WI38 (cell line): ENCODE measurements around the gene EWSR1.

Source experiments
- H3K4me3 ChIP-seq: 2 replicates; pipeline ENCODE4 v1.5.1; 2011; ENCODE audit warnings: low read depth, mild to moderate bottlenecking, control low read depth, low read length
- TF ChIP-seq, protein P1 (sequence below): IDR thresholded peaks from 2 replicates; pipeline ENCODE4 v1.5.1; 2012; ENCODE audit warnings: low read depth, mild to moderate bottlenecking, control low read depth, low read length

Gene EWSR1

DNA sequence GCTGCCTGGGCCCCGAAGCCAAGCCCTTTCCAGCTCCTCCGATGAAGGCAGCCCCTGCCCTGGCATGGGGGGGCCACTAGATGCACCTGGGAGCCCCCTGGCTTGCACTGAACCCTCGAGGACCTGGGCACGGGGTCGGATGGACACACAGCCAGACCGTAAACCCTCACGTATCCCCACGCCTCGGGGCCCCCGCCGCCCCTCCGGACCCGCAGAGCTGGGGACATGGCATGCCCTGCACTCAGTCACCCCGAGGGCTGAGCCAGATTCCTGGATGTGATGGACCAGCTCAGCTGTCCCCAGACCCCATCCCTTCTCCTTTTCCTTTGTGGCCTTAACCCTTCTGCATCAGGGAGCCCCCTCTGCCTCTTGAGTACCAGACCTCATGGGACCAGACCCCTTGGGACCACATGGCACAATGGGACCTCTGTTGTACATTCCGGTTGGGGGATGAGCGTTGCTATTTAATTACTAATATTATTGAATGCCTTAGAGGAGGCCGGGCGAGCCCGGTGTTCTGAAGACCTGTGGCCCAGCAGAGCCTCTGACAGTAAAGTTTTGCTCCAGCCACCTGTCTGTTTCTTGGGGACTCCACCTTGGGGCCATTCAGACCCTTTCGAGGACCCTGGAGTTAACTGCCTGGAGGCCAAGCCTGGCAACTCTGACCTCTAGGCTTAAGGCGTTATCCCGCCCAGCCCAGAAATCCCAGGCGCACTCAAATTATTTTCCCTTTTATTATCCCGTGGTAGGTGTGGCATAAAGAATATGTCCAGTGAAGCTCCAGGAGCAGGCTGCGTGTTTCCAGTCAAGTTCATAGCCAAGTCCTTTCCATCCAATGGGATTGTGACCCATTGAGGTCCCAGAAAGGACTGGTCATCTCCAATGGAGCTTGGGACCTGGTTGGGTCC is 44.4 kb downstream of the EWSR1 start:
- no peak overlapping the region for H3K4me3 ChIP-seq
- TF ChIP-seq, protein P1, sequence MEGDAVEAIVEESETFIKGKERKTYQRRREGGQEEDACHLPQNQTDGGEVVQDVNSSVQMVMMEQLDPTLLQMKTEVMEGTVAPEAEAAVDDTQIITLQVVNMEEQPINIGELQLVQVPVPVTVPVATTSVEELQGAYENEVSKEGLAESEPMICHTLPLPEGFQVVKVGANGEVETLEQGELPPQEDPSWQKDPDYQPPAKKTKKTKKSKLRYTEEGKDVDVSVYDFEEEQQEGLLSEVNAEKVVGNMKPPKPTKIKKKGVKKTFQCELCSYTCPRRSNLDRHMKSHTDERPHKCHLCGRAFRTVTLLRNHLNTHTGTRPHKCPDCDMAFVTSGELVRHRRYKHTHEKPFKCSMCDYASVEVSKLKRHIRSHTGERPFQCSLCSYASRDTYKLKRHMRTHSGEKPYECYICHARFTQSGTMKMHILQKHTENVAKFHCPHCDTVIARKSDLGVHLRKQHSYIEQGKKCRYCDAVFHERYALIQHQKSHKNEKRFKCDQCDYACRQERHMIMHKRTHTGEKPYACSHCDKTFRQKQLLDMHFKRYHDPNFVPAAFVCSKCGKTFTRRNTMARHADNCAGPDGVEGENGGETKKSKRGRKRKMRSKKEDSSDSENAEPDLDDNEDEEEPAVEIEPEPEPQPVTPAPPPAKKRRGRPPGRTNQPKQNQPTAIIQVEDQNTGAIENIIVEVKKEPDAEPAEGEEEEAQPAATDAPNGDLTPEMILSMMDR: no peak

DNA sequence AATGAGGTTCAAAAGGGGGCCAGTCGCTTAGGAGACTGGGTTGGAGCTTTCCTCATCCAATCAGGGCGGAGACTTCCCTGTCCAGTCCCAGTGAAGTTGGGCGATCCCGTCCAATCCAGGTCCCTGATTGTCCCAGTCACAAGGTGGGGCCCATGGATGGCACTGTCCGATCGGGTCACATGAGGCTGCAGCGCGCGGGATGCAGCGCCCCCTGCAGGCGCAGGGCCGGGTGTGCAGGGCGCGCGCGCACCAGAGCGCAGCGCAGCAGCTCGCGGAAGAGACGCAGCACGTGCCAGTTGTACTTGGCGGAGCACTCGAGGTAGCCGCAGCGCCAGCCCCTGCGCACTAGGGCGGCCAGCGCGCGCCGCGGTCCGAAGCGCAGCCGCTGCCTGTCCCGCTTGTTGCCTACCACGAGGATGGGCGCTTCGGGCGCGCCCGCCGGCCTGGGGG is 45.1 kb downstream of the EWSR1 start:
- H3K4me3 ChIP-seq: no peak overlapping the region
- TF ChIP-seq, protein P1: peak; percentile 38; the same call in 1 of the 2 replicates

DNA sequence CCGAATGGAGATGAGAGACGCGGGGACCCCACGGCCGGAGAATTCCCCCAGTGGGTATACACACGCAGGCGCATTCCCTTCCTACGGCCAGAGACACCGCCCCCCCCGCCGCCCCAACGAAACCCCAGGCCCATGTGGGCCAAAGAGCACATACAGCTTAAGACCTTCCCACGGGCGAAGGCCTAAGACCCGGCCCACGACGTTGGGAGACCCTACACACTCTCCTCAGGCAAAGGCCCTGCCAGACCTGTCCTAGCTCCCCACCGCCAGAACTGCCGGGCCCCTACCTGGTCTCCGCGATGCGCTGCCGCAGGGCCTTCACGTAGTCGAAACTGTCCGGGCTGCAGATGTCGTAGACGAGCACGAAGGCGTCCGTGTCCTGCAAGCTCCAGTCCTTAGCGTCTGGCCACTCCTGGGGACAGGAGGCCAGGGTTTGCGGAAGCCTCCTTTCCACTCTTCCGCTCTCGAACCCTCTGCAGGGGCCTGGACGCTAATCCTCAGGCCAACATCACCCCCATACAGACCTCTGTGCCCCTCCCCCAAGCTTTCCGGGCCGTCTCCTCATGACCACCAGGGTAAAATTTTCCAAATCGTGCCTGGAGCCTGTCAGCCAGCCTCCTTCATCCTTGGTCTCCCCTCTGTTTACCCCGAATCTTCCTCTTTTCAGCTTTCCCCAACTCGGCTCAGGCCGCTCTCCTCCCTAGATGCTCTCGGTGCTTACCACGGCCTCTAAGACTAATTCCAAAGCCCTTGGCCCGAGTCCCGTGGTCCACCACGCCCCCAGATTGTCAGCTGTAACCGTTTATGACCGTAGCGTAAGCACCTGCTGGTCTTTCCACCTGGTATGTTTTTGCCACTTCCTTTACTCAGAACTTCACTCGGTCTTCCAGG is 45.8 kb downstream of the EWSR1 start:
- no peak overlapping the region for H3K4me3 ChIP-seq
- TF ChIP-seq, protein P1: no peak

- TF ChIP-seq, protein P1: no peak
- H3K4me3 ChIP-seq: no peak overlapping the region
Measured at GRCh38 chr22:29314537-29315285, 46.6 kb downstream of the EWSR1 start.

DNA sequence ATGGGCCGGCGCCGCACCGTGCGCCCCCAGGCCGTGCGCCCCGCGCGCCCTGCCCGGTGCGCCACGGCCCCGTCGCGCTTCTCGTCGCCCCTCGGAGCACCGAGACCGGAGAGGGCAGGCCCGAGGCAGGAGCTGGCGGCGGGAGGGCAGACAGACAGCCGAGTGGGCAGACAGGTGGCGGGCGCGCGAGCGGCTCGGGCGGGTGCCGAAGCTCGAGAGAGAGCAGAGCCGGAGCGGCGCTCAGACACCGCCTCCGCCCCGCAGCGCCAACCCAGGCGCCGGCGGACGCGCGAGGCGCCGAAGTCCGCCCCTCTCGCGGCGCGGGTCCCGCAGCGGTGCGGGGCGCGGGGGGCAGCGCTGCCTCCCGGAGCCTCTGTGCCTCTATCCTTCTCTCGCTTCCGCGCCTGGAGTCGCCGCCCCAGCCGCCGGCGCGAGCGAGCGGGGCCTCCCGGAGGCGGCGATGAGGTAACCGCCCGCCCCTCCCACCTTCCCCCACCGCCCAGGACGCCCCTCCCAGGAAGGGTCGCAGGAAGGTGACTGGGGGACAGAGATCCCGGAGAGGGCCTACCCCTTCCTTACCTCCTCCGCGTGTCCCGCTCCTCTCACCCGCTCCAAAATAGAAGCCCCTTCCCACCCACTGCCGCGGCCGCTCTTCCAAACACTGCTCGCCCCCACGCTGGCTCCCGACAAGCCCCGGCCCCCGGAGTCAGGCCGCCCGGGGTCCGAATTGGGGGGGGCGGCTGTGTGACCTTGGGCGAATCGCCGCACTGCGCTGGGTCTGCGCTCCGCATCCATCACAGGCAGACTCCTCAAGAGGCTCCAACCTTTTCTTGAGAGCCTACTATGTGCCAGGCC is 47.4 kb downstream of the EWSR1 start, which contains the start of gene RASL10A:
Gene RASL10A, minus strand, starts transcription at position 412 of the 855 bp plus-strand sequence. CDS start 451 bp downstream, outside the sequence.
- H3K4me3 ChIP-seq: 0 out of 2 replicates have a peak within 1 kb of the TSS, but pooled peaks have one; percentile 22
- TF ChIP-seq, protein P1: no peak

DNA sequence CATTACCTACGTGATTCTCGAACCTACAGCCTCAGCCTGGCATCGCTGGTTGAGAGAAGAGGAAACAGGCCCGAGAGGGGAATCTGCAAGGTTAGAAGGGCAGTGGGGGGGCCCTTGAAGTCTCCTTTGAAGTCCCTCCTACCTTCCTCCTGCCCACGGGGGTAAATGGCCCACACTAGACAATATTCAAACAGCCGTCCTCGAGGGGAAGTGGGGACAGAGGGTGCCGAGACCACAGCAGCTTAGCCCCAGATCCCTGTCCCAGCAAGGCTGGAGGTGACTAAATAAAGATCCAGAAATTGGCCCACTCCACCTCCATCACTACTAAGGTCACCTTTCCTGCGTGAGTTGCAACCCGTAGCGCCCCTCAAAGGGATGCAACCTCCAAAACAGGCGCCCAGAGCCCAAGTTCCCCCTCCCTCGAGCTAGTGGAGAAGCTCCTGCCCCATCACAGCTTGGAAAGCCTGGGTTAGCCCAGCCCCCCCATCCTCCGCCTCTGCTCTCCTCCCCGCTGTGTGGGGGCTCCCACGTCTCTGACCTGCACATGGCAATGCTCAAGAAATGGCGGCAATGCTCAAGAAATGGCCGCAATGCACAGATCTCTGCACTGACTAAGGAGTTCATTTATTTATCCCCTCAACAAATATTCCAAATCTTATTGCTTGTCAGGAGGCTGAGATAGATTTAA is 48.2 kb downstream of the EWSR1 start:
- TF ChIP-seq, protein P1: no peak
- H3K4me3 ChIP-seq: no peak overlapping the region
